Heart left ventricle (tissue), 16 donors: Measurements from ENCODE around the gene DKC1. TPM values are rescaled to one million over a fixed set of nuclear protein-coding genes. Genes with fewer than 3 reads are reported as not detected.

Experiments
- ATAC-seq, 4 donors: fragments of 200-7000 bp; cut with Tn5 transposase; one replicate each; pipeline ENCODE4 v1.9.1; 2020 to 2022; ENCODE audit warnings: moderate library complexity in 4 of 4, mild to moderate bottlenecking in 3 of 4, moderate number of reproducible peaks in 1 of 4
- DNase-seq, 5 donors: peaks; one replicate each; pipeline ENCODE4 v3.0.0-alpha.2; 2020
- H3K27ac ChIP-seq, 12 donors: fragments of 200-600 bp; sonication (generic) in 4 of 12; one replicate each; pipeline versions ENCODE4 v1.5.0 to v1.8.0; 2016 to 2022; ENCODE audit warnings: mild to moderate bottlenecking in 2 of 12
- H3K27me3 ChIP-seq, 9 donors: fragments of 200-600 bp; sonication (generic) in 2 of 9; one replicate each; pipeline versions ENCODE4 v1.5.1 to v1.8.0; 2016 to 2022; ENCODE audit warnings: mild to moderate bottlenecking in 3 of 9
- H3K36me3 ChIP-seq, 9 donors: fragments of 200-600 bp; sonication (generic) in 2 of 9; one replicate each; pipeline versions ENCODE4 v1.5.0 to v1.8.0; 2018 to 2022; ENCODE audit warnings: mild to moderate bottlenecking in 2 of 9
- H3K4me1 ChIP-seq, 12 donors: fragments of 200-600 bp; sonication (generic) in 4 of 12; one replicate each; pipeline versions ENCODE4 v1.5.0 to v1.8.0; 2016 to 2022; ENCODE audit warnings: mild to moderate bottlenecking in 3 of 12
- H3K4me3 ChIP-seq, 12 donors: fragments of 200-600 bp; sonication (generic) in 4 of 12; one replicate each; pipeline versions ENCODE4 v1.5.0 to v1.8.0; 2017 to 2022; ENCODE audit warnings: mild to moderate bottlenecking in 9 of 12, moderate library complexity in 4 of 12
- H3K9me3 ChIP-seq, 12 donors: fragments of 200-600 bp; sonication (generic) in 4 of 12; one replicate each; pipeline versions ENCODE4 v1.5.0 to v1.8.0; 2016 to 2022; ENCODE audit warnings: mild to moderate bottlenecking in 1 of 12
- POLR2A ChIP-seq, 2 donors: fragments of 450-650 bp; IDR thresholded peaks; one replicate each; pipeline ENCODE4 v1.6.1; 2017; ENCODE audit warnings: antibody characterized with exemption in 2 of 2, mild to moderate bottlenecking in 2 of 2, moderate library complexity in 2 of 2
- WGBS, 4 donors: extraction: QIAGEN DNeasy Blood & Tissue Kit in 2 of 4; methylation state at CpG; one replicate each; pipeline versions ENCODE4 v1.1.5 to v1.1.7; 2013 to 2018; 5-methylcytosine and 5-hydroxymethylcytosine counted together
- intact Hi-C, 10 donors: fragments of 100-400 bp; cut with DNase I; formaldehyde crosslinking; loops; one replicate each; pipeline versions ENCODE4 v1.11.1 to v1.14.2; 2022
- polyA plus RNA-seq, 2 donors: library from polyadenylated mRNA; stranded (reverse); fragments of 200-250 nt; gene quantifications; one replicate each; pipeline ENCODE4 v1.2.3, GENCODE V29; 2013
- total RNA-seq, 9 donors: library from RNA; depleted of rRNA in 2 of 9; stranded (reverse); fragments of >200 nt in 2 of 9; fragmentation: NEBNext Ultra II Directional in 3 of 9; extraction: Animal tissue kit (Norgen Biotek cat#: 25700) in 3 of 9; gene quantifications; one replicate each; pipeline versions ENCODE4 v1.1.0 to v1.2.4, GENCODE V29; 2016 to 2023
- TF ChIP-seq, protein P1 (sequence below), 12 donors: fragments of 200-600 bp; sonication (generic) in 4 of 12; IDR thresholded peaks; one replicate each; pipeline versions ENCODE4 v1.5.0 to v1.8.0; 2018 to 2022; ENCODE audit warnings: antibody characterized with exemption in 12 of 12, mild to moderate bottlenecking in 5 of 12
- donor health status: ischemic (EF 13 %, LVEDD 7.1; RV severe dilation, severe dysfunction).
- donor health status: healthy with polysubstance abuse.
- donor health status: DM: no; HTN: yes; CAD: no.
- donor health status: DM: no; HTN: no; CAD: no.
- donor health status: ischemic (EF 25% LVEDD 6.9; RV normal size, moderate dysfunction).
- donor health status: ischemic (EF 25% LVEDD 5.7; RV mildly dilated, moderate dysfunction).
- donor health status: healthy.
- donor health status: DM: yes; HTN: yes; CAD: no.
- donor health status: ischemic (EF 35%, LVEDD 5.7; RV mildly dilated, moderate dysfunction).
- donor health status: nonischemic (EF 11% LVEDD 7.7; RV severe dilation, severe dysfunction).
- donor health status: DM: yes; HTN: yes; CAD: no.
- donor health status: PGD.
- donor health status: ischemic (EF 29% LVEDD 5.4; RV normal size, mild dysfunction).
- donor health status: nonischemic (EF 23%, LVEDD 6.1; RV moderate dilation, normal function).

The DKC1 gene
- total and polyA plus RNA-seq, 11 donors = 12.9 to 31.9 (median 23.6) TPM

DNA sequence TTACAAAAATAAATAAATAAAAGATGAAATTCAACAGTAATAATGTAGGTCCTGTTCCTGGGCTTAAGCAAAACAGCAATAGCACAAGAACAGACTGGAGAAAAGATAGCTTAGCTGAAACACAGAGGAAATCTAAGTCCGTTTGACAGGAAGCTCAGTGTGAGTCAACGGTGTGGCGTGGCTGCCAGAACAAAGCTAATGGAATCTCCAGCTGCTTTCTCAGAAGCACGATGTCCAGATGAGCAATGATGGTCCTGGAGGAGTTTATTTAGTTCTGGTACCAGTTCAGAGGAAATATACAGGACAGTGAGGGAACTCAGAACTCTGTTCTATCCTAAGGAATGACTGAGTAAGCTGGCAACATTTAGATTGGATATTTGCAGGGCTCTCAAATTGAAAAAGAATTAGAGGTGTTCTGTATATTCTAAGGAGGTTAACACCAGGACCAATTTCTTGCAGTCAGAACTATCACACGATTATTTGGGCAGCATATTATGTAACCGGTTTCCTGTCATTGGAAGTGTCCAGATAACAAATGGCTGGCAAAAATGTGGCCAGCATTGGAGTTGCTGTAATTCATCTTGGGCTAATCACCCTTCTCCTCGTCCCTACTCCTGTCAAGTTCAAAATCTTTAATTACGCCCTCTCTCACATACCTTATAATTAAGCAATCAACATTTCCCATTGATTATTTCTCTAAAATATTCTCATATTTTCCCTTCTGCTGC lies 24.5 kb upstream of the DKC1 start:
- TF ChIP-seq, protein P1, sequence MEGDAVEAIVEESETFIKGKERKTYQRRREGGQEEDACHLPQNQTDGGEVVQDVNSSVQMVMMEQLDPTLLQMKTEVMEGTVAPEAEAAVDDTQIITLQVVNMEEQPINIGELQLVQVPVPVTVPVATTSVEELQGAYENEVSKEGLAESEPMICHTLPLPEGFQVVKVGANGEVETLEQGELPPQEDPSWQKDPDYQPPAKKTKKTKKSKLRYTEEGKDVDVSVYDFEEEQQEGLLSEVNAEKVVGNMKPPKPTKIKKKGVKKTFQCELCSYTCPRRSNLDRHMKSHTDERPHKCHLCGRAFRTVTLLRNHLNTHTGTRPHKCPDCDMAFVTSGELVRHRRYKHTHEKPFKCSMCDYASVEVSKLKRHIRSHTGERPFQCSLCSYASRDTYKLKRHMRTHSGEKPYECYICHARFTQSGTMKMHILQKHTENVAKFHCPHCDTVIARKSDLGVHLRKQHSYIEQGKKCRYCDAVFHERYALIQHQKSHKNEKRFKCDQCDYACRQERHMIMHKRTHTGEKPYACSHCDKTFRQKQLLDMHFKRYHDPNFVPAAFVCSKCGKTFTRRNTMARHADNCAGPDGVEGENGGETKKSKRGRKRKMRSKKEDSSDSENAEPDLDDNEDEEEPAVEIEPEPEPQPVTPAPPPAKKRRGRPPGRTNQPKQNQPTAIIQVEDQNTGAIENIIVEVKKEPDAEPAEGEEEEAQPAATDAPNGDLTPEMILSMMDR (IDR thresholded peaks at IDR 0.05) = no peak
- TF ChIP-seq POLR2A (IDR thresholded peaks at IDR 0.05) = no peak
- DNase-seq = peak in 4 of 5 donors; percentile 61 to 83 (median 67)
- H3K4me3 ChIP-seq = no peak overlapping the region
- no peaks in the 10 kb centered on the region for H3K9me3 ChIP-seq
- peak; percentile 62 to 79 (median 70) for ATAC-seq
- no peaks in the 10 kb centered on the region for H3K36me3 ChIP-seq
- peak overlapping the region; percentile 61 to 92 (median 79) for H3K27ac ChIP-seq
- H3K4me1 ChIP-seq = peaks cover 4 to 75% (median 55%) of the 10 kb centered on the region in 12 donors
- 8 to 33% (median 22%) methylated on average over 8 of the region's 8 CpGs for whole genome bisulfite sequencing, 4 donors
- intact Hi-C loops = no loop called here
- H3K27me3 ChIP-seq = no peaks in the 10 kb centered on the region

DNA sequence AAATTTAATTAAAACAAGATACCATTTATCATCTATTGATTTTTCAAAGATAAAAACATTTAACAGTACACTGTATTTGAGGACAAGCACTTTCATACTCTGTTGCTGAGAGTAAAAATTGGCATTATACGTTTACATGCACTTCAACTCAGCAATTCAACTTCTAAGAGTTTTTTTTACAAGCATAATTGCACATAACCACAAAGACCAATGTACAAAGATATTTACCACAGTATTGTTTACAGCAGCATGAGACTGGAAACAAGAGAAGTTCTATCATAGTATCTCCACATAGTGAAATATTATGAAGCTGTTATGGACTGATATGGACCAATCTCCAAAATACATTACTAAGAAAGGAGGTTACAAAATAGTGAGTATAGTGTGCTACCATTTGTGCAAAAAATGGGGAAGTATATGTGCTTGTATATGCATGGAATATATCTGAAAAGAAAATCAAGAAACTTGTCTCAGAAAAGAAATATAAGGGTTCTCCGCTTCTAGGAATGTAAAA lies 22.7 kb upstream of the DKC1 start:
- H3K4me3 ChIP-seq = no peak overlapping the region
- H3K36me3 ChIP-seq = no peaks in the 10 kb centered on the region
- ATAC-seq = no peak
- peaks cover 0 to 3% (median 0%) of the 10 kb centered on the region in 12 donors for H3K9me3 ChIP-seq
- DNase-seq = no peak
- peak overlapping the region in 1 of 12 donors; percentile 21 for H3K27ac ChIP-seq
- peaks cover 4 to 57% (median 38%) of the 10 kb centered on the region in 12 donors for H3K4me1 ChIP-seq
- 67 to 69% (median 68%) methylated on average over 2 of the region's 2 CpGs for WGBS, 4 donors
- no peaks in the 10 kb centered on the region for H3K27me3 ChIP-seq
- TF ChIP-seq, protein P1 (IDR thresholded peaks at IDR 0.05) = no peak
- TF ChIP-seq POLR2A (IDR thresholded peaks at IDR 0.05) = no peak
- intact Hi-C loops = loop anchor here in 4 of 10 donors (10.0 kb wide), 1 partner anchor 45 kb away; no protein-coding TSS in a partner anchor

DNA sequence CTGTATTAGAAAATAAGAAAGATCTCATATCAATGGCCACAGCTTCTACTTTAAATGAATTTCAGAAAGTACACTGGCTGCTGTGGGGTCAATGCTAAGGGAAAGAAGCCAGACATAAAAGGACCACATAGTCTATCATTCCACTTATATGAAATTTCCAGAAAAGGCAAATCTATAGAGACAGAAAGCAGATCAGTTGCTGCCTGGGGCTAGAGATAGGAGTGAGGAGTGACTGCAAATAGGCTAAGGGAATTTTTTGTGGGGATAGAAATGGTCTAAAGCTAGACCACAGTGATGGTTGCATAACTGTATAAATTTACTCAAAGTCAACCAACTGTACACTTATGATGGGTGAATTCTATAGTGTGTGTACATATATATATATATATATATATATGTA lies 20.1 kb upstream of the DKC1 start:
- no peaks in the 10 kb centered on the region for H3K27me3 ChIP-seq
- H3K9me3 ChIP-seq = peaks cover 0 to 12% (median 0%) of the 10 kb centered on the region in 12 donors
- no peak for DNase-seq
- peak overlapping the region in 1 of 12 donors; percentile 3 for H3K27ac ChIP-seq
- H3K36me3 ChIP-seq = no peaks in the 10 kb centered on the region
- no peak for ATAC-seq
- intact Hi-C loops = loop anchor here in 4 of 10 donors (10.0 kb wide), 1 partner anchor 48 kb away; no protein-coding TSS in a partner anchor
- no peak for TF ChIP-seq POLR2A (IDR thresholded peaks at IDR 0.05)
- TF ChIP-seq, protein P1 (IDR thresholded peaks at IDR 0.05) = no peak
- peaks cover under 1 to 31% (median 13%) of the 10 kb centered on the region in 12 donors for H3K4me1 ChIP-seq
- H3K4me3 ChIP-seq = no peak overlapping the region

DNA sequence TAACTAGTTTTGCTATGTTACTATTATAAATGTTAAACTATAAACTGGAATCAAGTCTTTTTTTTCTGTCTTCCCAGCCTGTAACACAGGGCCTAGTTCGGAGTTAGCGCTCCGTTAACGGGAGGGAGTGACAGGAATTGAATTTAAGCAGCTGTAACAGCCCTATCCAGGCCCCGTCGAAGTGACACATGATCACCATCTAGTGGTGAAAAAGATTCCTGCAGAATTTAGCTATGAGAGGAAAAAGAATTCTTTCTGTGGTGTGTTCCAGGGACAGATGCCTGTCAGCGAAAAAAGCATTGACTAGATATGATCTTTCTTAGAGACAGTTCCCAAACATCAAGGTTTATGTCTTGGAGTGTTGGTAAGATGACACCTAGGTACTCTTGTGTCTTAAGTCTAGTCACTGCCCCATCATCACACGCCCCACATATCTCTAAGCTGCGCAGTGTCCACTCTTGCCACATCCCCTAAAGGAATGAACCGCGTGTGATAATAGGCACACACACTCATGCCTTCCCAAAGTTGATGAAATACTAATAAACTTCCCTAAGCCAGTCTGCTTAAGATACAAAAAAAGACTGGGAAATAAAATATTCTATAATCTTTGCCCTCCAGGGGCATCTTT lies 13.8 kb upstream of the DKC1 start:
- intact Hi-C loops = loop anchor here in 6 of 10 donors (2.0 to 10.0 kb wide), 4 partner anchors 32 to 54 kb away; no protein-coding TSS in a partner anchor
- Histone ChIP-seq H3K9me3 (peaks cover 0 to 12% (median 0%) of the 10 kb centered on the region in 12 donors), H3K4me1 (peaks cover 0 to 29% (median 10%) of the 10 kb centered on the region in 12 donors), H3K27ac (peak overlapping the region in 10 of 12 donors; percentile 26 to 94 (median 92)), H3K36me3 (no peaks in the 10 kb centered on the region), H3K4me3 (peak overlapping the region in 10 of 12 donors; percentile 49 to 81 (median 69)), H3K27me3 (peaks cover 0 to 5% (median 0%) of the 10 kb centered on the region in 9 donors)
- peak; percentile 37 to 49 (median 43) for DNase-seq
- 12 to 21% (median 18%) methylated on average over 11 of the region's 11 CpGs for WGBS, 4 donors
- TF ChIP-seq POLR2A (IDR thresholded peaks at IDR 0.05) = no peak
- TF ChIP-seq, protein P1 (IDR thresholded peaks at IDR 0.05) = peak; percentile 58 to 88 (median 72)
- ATAC-seq = peak; percentile 57 to 71 (median 62)
